Fibroblast of mammary gland (primary cell): Measurements from ENCODE around the gene GSE1.

ENCODE experiments used
- DNase-seq: peaks from one replicate; pipeline ENCODE4 v3.0.0-alpha.2; 2010; ENCODE audit warnings: low read depth
- H3K4me3 ChIP-seq: 2 replicates; pipeline ENCODE4 v1.5.1; 2011; ENCODE audit warnings: low read depth, mild to moderate bottlenecking, low read length, moderate library complexity; ENCODE audit not compliant: control insufficient read depth
- CTCF ChIP-seq: conservative IDR thresholded peaks from 2 replicates; pipeline ENCODE4 v1.5.1; 2011; ENCODE audit warnings: low read depth, low read length, inconsistent platforms; ENCODE audit not compliant: control insufficient read depth, insufficient read depth

GSE1 gene

GRCh38 chr16:85619101-85619891, 6.2 kb downstream of the GSE1 start:
- no peak overlapping the region for H3K4me3 ChIP-seq
- no peak for DNase-seq
- no peak for TF ChIP-seq CTCF

- no peak for TF ChIP-seq CTCF
- no peak overlapping the region for H3K4me3 ChIP-seq
- DNase-seq, result no peak
These were observed 7.3 kb downstream of the GSE1 start for GRCh38 chr16:85620374-85620773.

GRCh38 chr16:85621698-85622428, 8.7 kb downstream of the GSE1 start:
- no peak overlapping the region for H3K4me3 ChIP-seq
- TF ChIP-seq CTCF, result no peak
- no peak for DNase-seq

GRCh38 chr16:85622683-85623082, 9.6 kb downstream of the GSE1 start:
- no peak for TF ChIP-seq CTCF
- no peak for DNase-seq
- no peak overlapping the region for H3K4me3 ChIP-seq

GRCh38 chr16:85623250-85623649, 10.1 kb downstream of the GSE1 start:
- DNase-seq, result no peak
- H3K4me3 ChIP-seq, result no peak overlapping the region
- no peak for TF ChIP-seq CTCF

GRCh38 chr16:85623997-85624601, 11.0 kb downstream of the GSE1 start:
- no peak for DNase-seq
- no peak overlapping the region for H3K4me3 ChIP-seq
- no peak for TF ChIP-seq CTCF
